Measurements from ENCODE around the gene CREBRF. TPM values are rescaled to one million over a fixed set of nuclear protein-coding genes. Genes with fewer than 3 reads are reported as not detected.
"Not testable (repeated sequence)": the region's sequence is repeated elsewhere in the genome, so short reads cannot be mapped to it uniquely, and the experiment has no call there.

The CREBRF gene
- total RNA-seq, 1 experiment from 2014 or later: 12.3 TPM

GRCh38 chr5:173119719-173120118, 63.6 kb downstream of the CREBRF start:
- Mint-ChIP-seq H3K27ac (ENCODE audit: unreplicated experiment) (no peak overlapping the region), H3K27me3 (ENCODE audit: insufficient read depth, unreplicated experiment) (no peaks in the 10 kb centered on the region), H3K9me3 (ENCODE audit: unreplicated experiment) (no peaks in the 10 kb centered on the region), H3K36me3 (ENCODE audit: insufficient read depth, unreplicated experiment) (peaks cover 14% of the 10 kb centered on the region), H3K4me3 (ENCODE audit: unreplicated experiment) (no peak overlapping the region), H3K4me1 (ENCODE audit: low read depth, unreplicated experiment) (no peaks in the 10 kb centered on the region)
- no peak for DNase-seq
- Histone ChIP-seq H3K4me1 (no peaks in the 10 kb centered on the region), H3K9me3 (peaks cover 7% of the 10 kb centered on the region; the same call in 1 of the 2 replicates), H3K4me3 (ENCODE audit: low read depth, low read length) (no peak overlapping the region), H3K27me3 (replicated peaks; ENCODE audit: control insufficient read depth, insufficient read depth, low read length) (no peaks in the 10 kb centered on the region), H3K36me3 (ENCODE audit: control insufficient read depth, insufficient read depth, low read length) (no peaks in the 10 kb centered on the region; the same call in 1 of the 2 replicates)
- TF ChIP-seq, protein P1, sequence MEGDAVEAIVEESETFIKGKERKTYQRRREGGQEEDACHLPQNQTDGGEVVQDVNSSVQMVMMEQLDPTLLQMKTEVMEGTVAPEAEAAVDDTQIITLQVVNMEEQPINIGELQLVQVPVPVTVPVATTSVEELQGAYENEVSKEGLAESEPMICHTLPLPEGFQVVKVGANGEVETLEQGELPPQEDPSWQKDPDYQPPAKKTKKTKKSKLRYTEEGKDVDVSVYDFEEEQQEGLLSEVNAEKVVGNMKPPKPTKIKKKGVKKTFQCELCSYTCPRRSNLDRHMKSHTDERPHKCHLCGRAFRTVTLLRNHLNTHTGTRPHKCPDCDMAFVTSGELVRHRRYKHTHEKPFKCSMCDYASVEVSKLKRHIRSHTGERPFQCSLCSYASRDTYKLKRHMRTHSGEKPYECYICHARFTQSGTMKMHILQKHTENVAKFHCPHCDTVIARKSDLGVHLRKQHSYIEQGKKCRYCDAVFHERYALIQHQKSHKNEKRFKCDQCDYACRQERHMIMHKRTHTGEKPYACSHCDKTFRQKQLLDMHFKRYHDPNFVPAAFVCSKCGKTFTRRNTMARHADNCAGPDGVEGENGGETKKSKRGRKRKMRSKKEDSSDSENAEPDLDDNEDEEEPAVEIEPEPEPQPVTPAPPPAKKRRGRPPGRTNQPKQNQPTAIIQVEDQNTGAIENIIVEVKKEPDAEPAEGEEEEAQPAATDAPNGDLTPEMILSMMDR (IDR thresholded peaks at IDR 0.05; ENCODE audit: insufficient read depth in 1 of 2, low read depth in 1 of 2, low read length in 1 of 2, severe bottlenecking in 1 of 2, unreplicated experiment in 1 of 2): no peak
- no TSS peak for BruUV-seq (replicated peaks)
- intact Hi-C loops (cut with micrococcal nuclease; ENCODE audit: unreplicated experiment): no loop called here
- CTCF ChIA-PET: no interaction called here
- POLR2A ChIA-PET: no interaction called here

DNA sequence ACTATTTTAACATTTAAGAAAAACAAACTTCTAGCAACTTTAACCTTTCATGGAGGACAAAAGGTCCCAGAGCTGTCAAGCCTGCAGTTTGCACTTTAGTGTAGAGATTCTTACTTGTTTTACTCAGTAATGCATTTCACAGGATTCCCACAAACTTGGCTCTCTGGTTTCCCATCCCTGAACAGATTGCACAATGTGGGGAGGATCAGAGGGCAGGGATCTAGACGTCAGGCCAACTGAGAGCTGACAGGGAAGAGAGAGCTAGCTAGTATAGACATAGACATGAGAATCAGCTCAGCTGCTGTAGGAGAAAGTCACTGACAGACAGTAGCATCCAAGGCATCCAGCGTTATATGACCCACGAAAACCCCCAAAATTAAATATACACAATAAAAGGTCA, 67.3 kb downstream of the CREBRF start:
- H3K4me3 ChIP-seq (ENCODE audit: low read depth, low read length): no peak overlapping the region
- BruUV-seq (replicated peaks): no TSS peak
- TF ChIP-seq, protein P1 (IDR thresholded peaks at IDR 0.05; ENCODE audit: insufficient read depth in 1 of 2, low read depth in 1 of 2, low read length in 1 of 2, severe bottlenecking in 1 of 2, unreplicated experiment in 1 of 2): no peak
- H3K9me3 Mint-ChIP-seq (ENCODE audit: unreplicated experiment): no peaks in the 10 kb centered on the region
- no peaks in the 10 kb centered on the region for H3K27me3 ChIP-seq (replicated peaks; ENCODE audit: control insufficient read depth, insufficient read depth, low read length)
- H3K27me3 Mint-ChIP-seq (ENCODE audit: insufficient read depth, unreplicated experiment): no peaks in the 10 kb centered on the region
- DNase-seq: peak in 1 of 2 experiments; percentile 25
- ChIA-PET POLR2A (interaction anchor here (0.5 kb wide), 1 partner anchor 10 kb away, joined by 4 read pairs; no protein-coding TSS in a partner anchor), CTCF (no interaction called here)
- peaks cover 1% of the 10 kb centered on the region; the same call in 1 of the 2 replicates for H3K36me3 ChIP-seq (ENCODE audit: control insufficient read depth, insufficient read depth, low read length)
- H3K4me1 ChIP-seq: no peaks in the 10 kb centered on the region
- no peak overlapping the region for H3K27ac Mint-ChIP-seq (ENCODE audit: unreplicated experiment)
- H3K9me3 ChIP-seq: peaks cover 7% of the 10 kb centered on the region; the same call in 1 of the 2 replicates
- intact Hi-C loops (cut with micrococcal nuclease; ENCODE audit: unreplicated experiment): no loop called here
- peaks cover 14% of the 10 kb centered on the region for H3K36me3 Mint-ChIP-seq (ENCODE audit: insufficient read depth, unreplicated experiment)
- no peaks in the 10 kb centered on the region for H3K4me1 Mint-ChIP-seq (ENCODE audit: low read depth, unreplicated experiment)
- no peak overlapping the region for H3K4me3 Mint-ChIP-seq (ENCODE audit: unreplicated experiment)

DNA sequence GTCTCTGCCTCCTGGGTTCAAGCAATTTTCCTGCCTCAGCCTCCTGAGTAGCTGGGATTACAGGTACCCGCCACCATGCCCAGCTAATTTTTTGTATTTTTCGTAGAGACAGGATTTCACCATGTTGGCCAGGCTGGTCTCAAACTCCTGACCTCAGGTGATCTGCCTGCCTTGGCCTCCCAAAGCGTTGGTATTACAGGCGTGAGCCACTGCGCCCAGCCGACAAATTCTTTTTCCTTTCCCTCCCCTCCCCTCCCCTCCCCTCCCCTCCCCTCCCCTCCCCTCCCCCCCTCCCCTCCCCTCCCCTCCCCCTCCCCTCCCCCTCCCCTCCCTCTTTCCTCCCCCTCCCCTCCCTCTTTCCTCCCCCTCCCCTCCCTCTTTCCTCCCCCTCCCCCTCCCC, 76.0 kb downstream of the CREBRF start:
- H3K9me3 Mint-ChIP-seq (ENCODE audit: unreplicated experiment); H3K4me3 Mint-ChIP-seq (ENCODE audit: unreplicated experiment); H3K9me3 ChIP-seq; H3K4me3 ChIP-seq (ENCODE audit: low read depth, low read length); POLR2A ChIA-PET; H3K36me3 ChIP-seq (ENCODE audit: control insufficient read depth, insufficient read depth, low read length); intact Hi-C loops (cut with micrococcal nuclease; ENCODE audit: unreplicated experiment); H3K27me3 ChIP-seq (replicated peaks; ENCODE audit: control insufficient read depth, insufficient read depth, low read length); H3K27me3 Mint-ChIP-seq (ENCODE audit: insufficient read depth, unreplicated experiment); H3K27ac Mint-ChIP-seq (ENCODE audit: unreplicated experiment); H3K4me1 ChIP-seq; H3K4me1 Mint-ChIP-seq (ENCODE audit: low read depth, unreplicated experiment); BruUV-seq (replicated peaks); DNase-seq; CTCF ChIA-PET: not testable (repeated sequence)
- peaks cover 13% of the 10 kb centered on the region for H3K36me3 Mint-ChIP-seq (ENCODE audit: insufficient read depth, unreplicated experiment)

DNA sequence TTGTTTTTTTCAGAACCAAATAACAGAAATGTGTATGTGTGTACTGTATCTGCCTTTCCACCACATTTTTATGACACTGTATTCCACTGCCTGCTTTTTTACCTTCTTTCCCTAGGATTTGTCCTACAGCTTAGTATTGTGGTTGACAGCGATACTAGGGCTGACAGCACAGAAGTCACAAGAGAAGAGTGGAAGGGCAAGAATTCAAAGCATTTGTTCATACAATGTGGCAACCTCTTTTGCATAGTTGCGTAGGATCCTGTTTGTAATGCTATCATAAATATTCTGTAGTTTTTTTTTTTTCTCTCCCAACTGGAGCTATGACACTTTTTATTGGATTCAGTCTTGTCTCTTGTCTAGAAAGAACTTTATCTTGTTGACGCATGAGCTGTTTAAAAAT, 82.6 kb downstream of the CREBRF start:
- CTCF ChIA-PET: no interaction called here
- intact Hi-C loops (cut with micrococcal nuclease; ENCODE audit: unreplicated experiment): no loop called here
- DNase-seq: peak in 1 of 2 experiments; percentile 36
- no peak overlapping the region for H3K4me3 Mint-ChIP-seq (ENCODE audit: unreplicated experiment)
- H3K27me3 ChIP-seq (replicated peaks; ENCODE audit: control insufficient read depth, insufficient read depth, low read length): no peaks in the 10 kb centered on the region
- POLR2A ChIA-PET: interaction anchor here (0.6 kb wide), 2 partner anchors 12 to 155 kb away, joined by 3 read pairs; partner anchors contain the start of gene ATP6V0E1
- TF ChIP-seq, protein P1 (IDR thresholded peaks at IDR 0.05; ENCODE audit: insufficient read depth in 1 of 2, low read depth in 1 of 2, low read length in 1 of 2, severe bottlenecking in 1 of 2, unreplicated experiment in 1 of 2): no peak
- no peaks in the 10 kb centered on the region for H3K36me3 ChIP-seq (ENCODE audit: control insufficient read depth, insufficient read depth, low read length)
- peaks cover 13% of the 10 kb centered on the region for H3K4me1 ChIP-seq
- no peaks in the 10 kb centered on the region for H3K36me3 Mint-ChIP-seq (ENCODE audit: insufficient read depth, unreplicated experiment)
- no peaks in the 10 kb centered on the region for H3K27me3 Mint-ChIP-seq (ENCODE audit: insufficient read depth, unreplicated experiment)
- H3K9me3 Mint-ChIP-seq (ENCODE audit: unreplicated experiment): no peaks in the 10 kb centered on the region
- H3K9me3 ChIP-seq: no peaks in the 10 kb centered on the region
- no peak overlapping the region for H3K27ac Mint-ChIP-seq (ENCODE audit: unreplicated experiment)
- H3K4me3 ChIP-seq (ENCODE audit: low read depth, low read length): no peak overlapping the region
- H3K4me1 Mint-ChIP-seq (ENCODE audit: low read depth, unreplicated experiment): no peaks in the 10 kb centered on the region
- no TSS peak for BruUV-seq (replicated peaks)
